A549 (cell line): ENCODE measurements around the gene FBLN5. TPM values are rescaled to one million over a fixed set of nuclear protein-coding genes. Genes with fewer than 3 reads are reported as not detected.

Source experiments
- ATAC-seq, 2 experiments: fragments of 200-7000 bp in 1 of 2; fragments of >200 bp in 1 of 2; cut with Nextera tagmentation in 1 of 2; cut with Tn5 transposase in 1 of 2; 3 replicates each; pipeline versions ENCODE4 v1.8.0 to v1.9.1; 2018 to 2020; ENCODE audit warnings: mild to moderate bottlenecking in 1 of 2, moderate library complexity in 1 of 2
- CTCF ChIA-PET: fragments of 300-600 bp; sonication (Branson Sonifier 250); formaldehyde crosslinking; extraction: SDS; loops from one replicate; lab custom pipeline; 2021; ENCODE audit warnings: antibody characterized with exemption, inconsistent platforms; lab: Yijun Ruan, JAX
- POLR2A ChIA-PET: fragments of 350-600 bp; formaldehyde crosslinking; extraction: SDS; loops from one replicate; lab custom pipeline; 2021; ENCODE audit warnings: antibody characterized with exemption, inconsistent platforms; lab: Yijun Ruan, JAX
- DNase-seq, 2 experiments: peaks; one replicate each; pipeline versions ENCODE4 v3.0.0 to v3.0.0-alpha.2; 2011 to 2016; ENCODE audit warnings: low read depth in 1 of 2, low spot score in 1 of 2
- FAIRE-seq: peaks from 2 replicates; lab custom pipeline; 2011; peaks lifted over from hg19 to GRCh38; lab: Jason Lieb, UNC
- H3K27ac ChIP-seq, 2 experiments: fragments of >200 bp; sonication (Bioruptor Twin); formaldehyde crosslinking; 3 replicates each; pipeline ENCODE4 v1.5.1; 2016 to 2017
- H3K4me1 ChIP-seq: fragments of >200 bp; sonication (Bioruptor Twin); formaldehyde crosslinking; 3 replicates; pipeline ENCODE4 v1.6.1; 2016
- H3K4me2 ChIP-seq: fragments of >200 bp; sonication (Bioruptor Twin); formaldehyde crosslinking; 3 replicates; pipeline ENCODE4 v1.6.1; 2016
- H3K4me3 ChIP-seq: fragments of >200 bp; sonication (Bioruptor Twin); formaldehyde crosslinking; 3 replicates; pipeline ENCODE4 v1.5.1; 2016
- H3K9me3 ChIP-seq: fragments of >200 bp; sonication (Bioruptor Twin); formaldehyde crosslinking; 3 replicates; pipeline ENCODE4 v1.6.1; 2016
- ATOH8 ChIP-seq: fragments of 250-450 bp; sonication (Bioruptor Pico); IDR thresholded peaks from 2 replicates; pipeline ENCODE4 v1.5.0; 2020; ENCODE audit warnings: low read depth, mild to moderate bottlenecking, moderate library complexity
- CBX8 ChIP-seq: fragments of 200-600 bp; sonication (generic); IDR thresholded peaks from 2 replicates; pipeline ENCODE4 v1.6.1; 2016
- CHD2 ChIP-seq: fragments of 150-350 bp; IDR thresholded peaks from 2 replicates; pipeline ENCODE4 v1.6.1; 2014; ENCODE audit warnings: low read length; ENCODE audit not compliant: partially characterized antibody
- CHD4 ChIP-seq: fragments of 200-600 bp; sonication (generic); IDR thresholded peaks from 2 replicates; pipeline ENCODE4 v1.6.1; 2016; ENCODE audit warnings: antibody characterized with exemption, mild to moderate bottlenecking, borderline replicate concordance
- E2F6 ChIP-seq: IDR thresholded peaks from 2 replicates; pipeline ENCODE4 v1.6.1; 2012; ENCODE audit warnings: low read depth, borderline replicate concordance
- EHF ChIP-seq: fragments of 250-450 bp; sonication (Bioruptor Pico); IDR thresholded peaks from 2 replicates; pipeline ENCODE4 v1.5.0; 2020; ENCODE audit warnings: mild to moderate bottlenecking
- ELK1 ChIP-seq: fragments of 150-350 bp; IDR thresholded peaks from 2 replicates; pipeline ENCODE4 v1.6.1; 2014; ENCODE audit warnings: low read depth, mild to moderate bottlenecking, low read length
- FOSB ChIP-seq: fragments of 250-450 bp; sonication (Bioruptor Pico); IDR thresholded peaks from 2 replicates; pipeline ENCODE4 v1.5.0; 2020; ENCODE audit warnings: mild to moderate bottlenecking, moderate library complexity
- FOSL2 ChIP-seq, 2 experiments: fragments of 450-650 bp in 1 of 2; fragments of >200 bp in 1 of 2; sonication (Bioruptor Twin) in 1 of 2; formaldehyde crosslinking; IDR thresholded peaks; 2 replicates each; pipeline versions ENCODE4 v1.5.0 to v1.6.1; 2016 to 2020; ENCODE audit warnings: mild to moderate bottlenecking in 1 of 2, moderate library complexity in 1 of 2
- FOXS1 ChIP-seq: fragments of 250-450 bp; sonication (Bioruptor Pico); IDR thresholded peaks from 2 replicates; pipeline ENCODE4 v1.5.0; 2020; ENCODE audit warnings: mild to moderate bottlenecking, moderate library complexity
- GATA3 ChIP-seq: IDR thresholded peaks from 2 replicates; pipeline ENCODE4 v1.6.1; 2012; ENCODE audit warnings: borderline replicate concordance
- HEYL ChIP-seq: fragments of 250-450 bp; sonication (Bioruptor Pico); IDR thresholded peaks from 2 replicates; pipeline ENCODE4 v1.8.0; 2021; ENCODE audit warnings: mild to moderate bottlenecking, moderate library complexity
- HOXA7 ChIP-seq: fragments of 250-450 bp; sonication (Bioruptor Pico); IDR thresholded peaks from 2 replicates; pipeline ENCODE4 v1.5.0; 2020; ENCODE audit warnings: mild to moderate bottlenecking, moderate library complexity
- HOXB13 ChIP-seq: fragments of 250-450 bp; sonication (Bioruptor Pico); IDR thresholded peaks from 2 replicates; pipeline ENCODE4 v1.5.0; 2020; ENCODE audit warnings: low read depth, mild to moderate bottlenecking, moderate library complexity
- MAFK ChIP-seq: fragments of 450-650 bp; IDR thresholded peaks from 2 replicates; pipeline ENCODE4 v1.6.1; 2014; ENCODE audit not compliant: partially characterized antibody
- NFE2L2 ChIP-seq: fragments of 150-350 bp; conservative IDR thresholded peaks from 2 replicates; pipeline ENCODE4 v1.6.1; 2014; ENCODE audit warnings: low read length
- NPAS2 ChIP-seq: fragments of 250-450 bp; sonication (Bioruptor Pico); IDR thresholded peaks from 2 replicates; pipeline ENCODE4 v1.8.0; 2022; ENCODE audit warnings: mild to moderate bottlenecking, moderate library complexity, borderline replicate concordance
- POLR2AphosphoS2 ChIP-seq: conservative IDR thresholded peaks from 2 replicates; pipeline ENCODE4 v1.6.1; 2012; ENCODE audit warnings: low read length, improper control_type of control experiment, inconsistent platforms
- REST ChIP-seq: fragments of 200-600 bp; sonication (generic); IDR thresholded peaks from 2 replicates; pipeline ENCODE4 v1.6.1; 2016; ENCODE audit warnings: antibody characterized with exemption, mild to moderate bottlenecking, moderate library complexity
- RFX5 ChIP-seq: fragments of 450-650 bp; IDR thresholded peaks from 2 replicates; pipeline ENCODE4 v1.7.1; 2014; ENCODE audit warnings: antibody characterized with exemption, mild to moderate bottlenecking, moderate library complexity
- TFCP2L1 ChIP-seq: fragments of 250-450 bp; sonication (Bioruptor Pico); IDR thresholded peaks from 2 replicates; pipeline ENCODE4 v1.5.0; 2021; ENCODE audit warnings: mild to moderate bottlenecking
- TP53 ChIP-seq: fragments of 250-450 bp; sonication (Bioruptor Pico); IDR thresholded peaks from 2 replicates; pipeline ENCODE4 v1.5.0; 2021; ENCODE audit warnings: mild to moderate bottlenecking, moderate library complexity
- ZFP36 ChIP-seq: fragments of 450-650 bp; IDR thresholded peaks from 2 replicates; pipeline ENCODE4 v1.6.1; 2014; ENCODE audit warnings: borderline replicate concordance; ENCODE audit not compliant: partially characterized antibody
- WGBS: methylation state at CpG from one replicate; pipeline ENCODE4 v1.1.6; 2017; ENCODE audit errors: missing lambda C conversion rate; 5-methylcytosine and 5-hydroxymethylcytosine counted together
- polyA plus RNA-seq, 4 experiments: library from polyadenylated mRNA; depleted of rRNA in 3 of 4; stranded (reverse); fragments of >200 nt; fragmentation: RNase III in 1 of 4; extraction: RNeasy Plus Mini Kit Qiagen cat#74134 plus additional on column Dnase treatment in 1 of 4; gene quantifications; 2 replicates in 3 of 4; 3 replicates in 1 of 4; pipeline ENCODE4 v1.2.3, GENCODE V29; 2011 to 2017

Gene FBLN5
- polyA plus RNA-seq, 2 of the 4 experiments (the other 2 are of a cell fraction): 0.88 to 1.3 TPM

- TF ChIP-seq NPAS2 (CRISPR knock-in tag): no peak
- TF ChIP-seq RFX5: no peak
- TF ChIP-seq FOSL2 (IDR thresholded peaks at IDR 0.05): no peak
- TF ChIP-seq FOSL2 (CRISPR knock-in tag; IDR thresholded peaks at IDR 0.05): no peak
- no peak for TF ChIP-seq ZFP36
- no peak for TF ChIP-seq HOXA7 (CRISPR knock-in tag)
- no peak for TF ChIP-seq CHD2
- TF ChIP-seq POLR2AphosphoS2: no peak
- TF ChIP-seq CHD4: no peak
- TF ChIP-seq REST: no peak
- no peak for TF ChIP-seq HEYL (CRISPR knock-in tag)
Observed at GRCh38 chr14:91946622-91947474, 646 bp downstream of the FBLN5 start (continued).

- FAIRE-seq (no peak), ATAC-seq (no peak; a peak in 1 of 6 replicates), DNase-seq (no peak)
- 80% methylated on average over 10 of the region's 10 CpGs for WGBS
- POLR2A ChIA-PET: no interaction called here
- Histone ChIP-seq H3K4me1 (peaks cover 3% of the 10 kb centered on the region; the same call in 1 of the 3 replicates), H3K4me3 (no peak overlapping the region), H3K4me2 (no peak overlapping the region), H3K9me3 (no peaks in the 10 kb centered on the region), H3K27ac (no peak overlapping the region)
- CTCF ChIA-PET: interaction anchor here (1.8 kb wide), 1 partner anchor 51 kb away, joined by 4 read pairs; no protein-coding TSS in a partner anchor
- TF ChIP-seq EHF (CRISPR knock-in tag): no peak
- TF ChIP-seq ELK1: no peak
- no peak for TF ChIP-seq TP53 (CRISPR knock-in tag)
- TF ChIP-seq HOXB13 (CRISPR knock-in tag): no peak
- no peak for TF ChIP-seq FOXS1 (CRISPR knock-in tag)
- no peak for TF ChIP-seq TFCP2L1 (CRISPR knock-in tag)
- no peak for TF ChIP-seq MAFK
- TF ChIP-seq ATOH8 (CRISPR knock-in tag): no peak
- TF ChIP-seq GATA3: no peak
- TF ChIP-seq ZFP36: no peak
- TF ChIP-seq E2F6: no peak
- TF ChIP-seq FOSB: no peak
- no peak for TF ChIP-seq HEYL (CRISPR knock-in tag)
- TF ChIP-seq CBX8: no peak
- no peak for TF ChIP-seq HOXA7 (CRISPR knock-in tag)
- no peak for TF ChIP-seq NFE2L2
Observed at GRCh38 chr14:91945751-91946621, 1.5 kb downstream of the FBLN5 start.
